ENCODE measurements around the gene NR3C2. TPM values are rescaled to one million over a fixed set of nuclear protein-coding genes. Genes with fewer than 3 reads are reported as not detected.

Gene NR3C2
- polyA plus RNA-seq, 3 donors, result 2.7 to 3.7 (median 3.1) TPM

GRCh38 chr4:148078061-148078460 is 364.2 kb downstream of the NR3C2 start:
- no peak overlapping the region for H3K27ac ChIP-seq (ENCODE audit: low read depth, low read length)
- WGBS, 3 donors, result 91 to 98% (median 96%) methylated on average over 2 of the region's 2 CpGs

- WGBS, 3 donors, result 95 to 97% (median 95%) methylated on average over 1 of the region's 1 CpG
- H3K27ac ChIP-seq (ENCODE audit: low read depth, low read length), result no peak overlapping the region
These were observed 364.6 kb downstream of the NR3C2 start for GRCh38 chr4:148077581-148077980.

- H3K27ac ChIP-seq (ENCODE audit: low read depth, low read length), result no peak overlapping the region
- WGBS, 3 donors, result 92 to 94% (median 93%) methylated on average over 5 of the region's 5 CpGs
These were observed 365.2 kb downstream of the NR3C2 start for GRCh38 chr4:148076964-148077363.

- 92 to 98% (median 95%) methylated on average over 3 of the region's 3 CpGs for WGBS, 3 donors
- H3K27ac ChIP-seq (ENCODE audit: low read depth, low read length), result no peak overlapping the region
These were observed 366.8 kb downstream of the NR3C2 start for GRCh38 chr4:148075438-148075837.

GRCh38 chr4:148074462-148074861 is 367.8 kb downstream of the NR3C2 start:
- 90 to 97% (median 97%) methylated on average over 5 of the region's 5 CpGs for WGBS, 3 donors
- no peak overlapping the region for H3K27ac ChIP-seq (ENCODE audit: low read depth, low read length)

GRCh38 chr4:148073349-148073748 is 368.9 kb downstream of the NR3C2 start:
- H3K27ac ChIP-seq (ENCODE audit: low read depth, low read length), result no peak overlapping the region
- WGBS, 3 donors, result 89 to 93% (median 90%) methylated on average over 6 of the region's 6 CpGs

- 93 to 96% (median 96%) methylated on average over 9 of the region's 9 CpGs for WGBS, 3 donors
- H3K27ac ChIP-seq (ENCODE audit: low read depth, low read length), result no peak overlapping the region
These were observed 369.4 kb downstream of the NR3C2 start for GRCh38 chr4:148072789-148073188.

- no peak overlapping the region for H3K27ac ChIP-seq (ENCODE audit: low read depth, low read length)
- WGBS, 3 donors, result 87 to 98% (median 90%) methylated on average over 4 of the region's 4 CpGs
These were observed 371.2 kb downstream of the NR3C2 start for GRCh38 chr4:148071009-148071408.

- WGBS, 3 donors, result 51 to 58% (median 53%) methylated on average over 3 of the region's 3 CpGs
- no peak overlapping the region for H3K27ac ChIP-seq (ENCODE audit: low read depth, low read length)
These were observed 372.4 kb downstream of the NR3C2 start for GRCh38 chr4:148069895-148070178.

- 87 to 93% (median 88%) methylated on average over 11 of the region's 11 CpGs for WGBS, 3 donors
- no peak overlapping the region for H3K27ac ChIP-seq (ENCODE audit: low read depth, low read length)
These were observed 372.9 kb downstream of the NR3C2 start for GRCh38 chr4:148069086-148069894.

- 78 to 87% (median 82%) methylated on average over 13 of the region's 13 CpGs for WGBS, 3 donors
- no peak overlapping the region for H3K27ac ChIP-seq (ENCODE audit: low read depth, low read length)
These were observed 373.9 kb downstream of the NR3C2 start for GRCh38 chr4:148068065-148068911.

- 72 to 89% (median 83%) methylated on average over 6 of the region's 6 CpGs for WGBS, 3 donors
These were observed 374.8 kb downstream of the NR3C2 start for GRCh38 chr4:148067301-148067916.

GRCh38 chr4:148065075-148065474 is 377.1 kb downstream of the NR3C2 start:
- 50 to 69% (median 61%) methylated on average over 5 of the region's 5 CpGs for WGBS, 3 donors
- H3K27ac ChIP-seq (ENCODE audit: low read depth, low read length), result no peak overlapping the region

More at GRCh38 chr4:148067301-148067916, 374.8 kb downstream of the NR3C2 start:
- H3K27ac ChIP-seq (ENCODE audit: low read depth, low read length), result no peak overlapping the region

GRCh38 chr4:148064451-148064850 is 377.8 kb downstream of the NR3C2 start:
- no peak overlapping the region for H3K27ac ChIP-seq (ENCODE audit: low read depth, low read length)
- WGBS, 3 donors, result 93 to 97% (median 96%) methylated on average over 9 of the region's 9 CpGs

- 90% methylated on average over 10 of the region's 10 CpGs for WGBS, 3 donors
- no peak overlapping the region for H3K27ac ChIP-seq (ENCODE audit: low read depth, low read length)
These were observed 379.8 kb downstream of the NR3C2 start for GRCh38 chr4:148062301-148062950.

- WGBS, 3 donors, result 61 to 69% (median 65%) methylated on average over 8 of the region's 8 CpGs
- H3K27ac ChIP-seq (ENCODE audit: low read depth, low read length), result no peak overlapping the region
These were observed 380.4 kb downstream of the NR3C2 start for GRCh38 chr4:148061795-148062194.

GRCh38 chr4:148061141-148061481 is 381.1 kb downstream of the NR3C2 start:
- 38 to 62% (median 47%) methylated on average over 4 of the region's 4 CpGs for WGBS, 3 donors
- H3K27ac ChIP-seq (ENCODE audit: low read depth, low read length), result no peak overlapping the region

- H3K27ac ChIP-seq (ENCODE audit: low read depth, low read length), result no peak overlapping the region
These were observed 381.7 kb downstream of the NR3C2 start for GRCh38 chr4:148060264-148061140.

More at GRCh38 chr4:148060264-148061140, 381.7 kb downstream of the NR3C2 start:
- WGBS, 3 donors, result 69 to 82% (median 78%) methylated on average over 13 of the region's 13 CpGs

Measured in adipose tissue (tissue), 3 donors.